Islet of Langerhans (tissue), 1 donor: ENCODE measurements around the gene COMMD1.
"Not testable (repeated sequence)": the region's sequence is repeated elsewhere in the genome, so short reads cannot be mapped to it uniquely, and the experiment has no call there.

Experiments used
- FAIRE-seq: peaks from one replicate; lab custom pipeline; 2011; peaks lifted over from hg19 to GRCh38; lab: Jason Lieb, UNC

COMMD1 gene

GRCh38 chr2:61905372-61906185, at the start of gene COMMD1:
Gene COMMD1 (plus strand): TSS chr2:61905674. CDS start chr2:61905679, 5 bp downstream.
- no peak for FAIRE-seq

- FAIRE-seq, result no peak
Observed at GRCh38 chr2:61857224-61857623, 48.2 kb upstream of the COMMD1 start.

DNA sequence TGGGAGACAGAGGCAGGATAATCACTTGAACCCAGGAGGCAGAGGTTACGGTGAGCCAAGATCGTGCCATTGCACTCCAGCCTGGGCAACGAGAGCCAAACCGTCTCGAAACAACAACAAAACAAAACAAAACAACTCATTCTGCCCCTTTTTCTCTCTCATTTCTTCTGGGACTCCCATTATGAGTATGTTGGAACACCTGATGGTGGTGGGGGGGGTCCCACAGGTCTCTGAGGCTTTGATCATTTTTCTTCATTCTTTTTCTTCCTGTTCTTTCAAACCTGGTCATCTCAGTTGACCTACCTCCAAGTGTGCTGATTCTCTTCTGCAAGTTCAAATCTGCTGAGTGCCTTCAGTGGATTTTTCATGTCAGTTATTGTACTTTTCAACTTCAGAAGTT, 43.4 kb upstream of the COMMD1 start:
- no peak for FAIRE-seq

- not testable (repeated sequence) for FAIRE-seq
Observed at GRCh38 chr2:61866482-61867089, 38.9 kb upstream of the COMMD1 start.

DNA sequence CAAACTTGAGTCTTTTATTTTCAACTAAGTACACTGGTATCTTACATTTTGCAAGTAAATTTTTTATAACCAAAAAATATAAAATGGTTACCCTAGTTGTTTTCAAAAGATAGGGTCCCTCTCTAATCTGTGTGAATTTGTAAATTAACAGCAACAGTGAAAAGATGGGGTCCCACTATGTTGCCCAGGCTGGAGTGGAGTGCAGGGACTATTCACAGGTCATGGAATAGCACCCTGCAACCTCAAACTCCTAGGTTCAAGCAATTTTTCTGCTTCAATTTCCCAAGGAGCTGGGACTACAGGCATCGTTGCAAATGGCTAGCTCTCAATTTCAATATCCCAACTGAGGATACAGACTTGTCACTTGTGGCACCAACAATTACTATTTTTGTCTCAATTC, 29.1 kb upstream of the COMMD1 start:
- FAIRE-seq, result no peak

- no peak for FAIRE-seq
Observed at GRCh38 chr2:61877571-61878245, 27.8 kb upstream of the COMMD1 start.

DNA sequence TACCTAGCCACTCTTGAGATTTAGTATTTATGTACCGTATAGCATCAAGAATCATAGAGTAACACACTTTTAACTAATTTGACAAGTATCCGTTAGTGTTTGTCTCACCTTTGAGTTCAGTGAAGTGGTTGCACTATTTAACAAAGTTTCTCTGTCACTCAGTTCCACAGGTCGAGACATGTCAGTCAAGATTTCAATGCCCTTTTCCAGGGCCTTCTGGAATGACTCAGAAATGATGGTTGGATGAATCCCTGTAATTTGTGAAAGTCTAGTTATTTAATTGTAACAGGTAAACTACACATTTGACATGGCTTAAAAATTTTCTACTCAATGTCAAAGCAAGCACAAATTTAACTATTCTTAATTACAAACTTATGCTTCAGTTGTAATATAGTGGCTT, 26.7 kb upstream of the COMMD1 start:
- FAIRE-seq, result no peak

GRCh38 chr2:61879351-61879750, 26.1 kb upstream of the COMMD1 start:
- not testable (repeated sequence) for FAIRE-seq

- no peak for FAIRE-seq
Observed at GRCh38 chr2:61882850-61883249, 22.6 kb upstream of the COMMD1 start.

GRCh38 chr2:61885896-61886603, 19.4 kb upstream of the COMMD1 start:
- no peak for FAIRE-seq

GRCh38 chr2:61887717-61888266, 17.7 kb upstream of the COMMD1 start:
- no peak for FAIRE-seq

DNA sequence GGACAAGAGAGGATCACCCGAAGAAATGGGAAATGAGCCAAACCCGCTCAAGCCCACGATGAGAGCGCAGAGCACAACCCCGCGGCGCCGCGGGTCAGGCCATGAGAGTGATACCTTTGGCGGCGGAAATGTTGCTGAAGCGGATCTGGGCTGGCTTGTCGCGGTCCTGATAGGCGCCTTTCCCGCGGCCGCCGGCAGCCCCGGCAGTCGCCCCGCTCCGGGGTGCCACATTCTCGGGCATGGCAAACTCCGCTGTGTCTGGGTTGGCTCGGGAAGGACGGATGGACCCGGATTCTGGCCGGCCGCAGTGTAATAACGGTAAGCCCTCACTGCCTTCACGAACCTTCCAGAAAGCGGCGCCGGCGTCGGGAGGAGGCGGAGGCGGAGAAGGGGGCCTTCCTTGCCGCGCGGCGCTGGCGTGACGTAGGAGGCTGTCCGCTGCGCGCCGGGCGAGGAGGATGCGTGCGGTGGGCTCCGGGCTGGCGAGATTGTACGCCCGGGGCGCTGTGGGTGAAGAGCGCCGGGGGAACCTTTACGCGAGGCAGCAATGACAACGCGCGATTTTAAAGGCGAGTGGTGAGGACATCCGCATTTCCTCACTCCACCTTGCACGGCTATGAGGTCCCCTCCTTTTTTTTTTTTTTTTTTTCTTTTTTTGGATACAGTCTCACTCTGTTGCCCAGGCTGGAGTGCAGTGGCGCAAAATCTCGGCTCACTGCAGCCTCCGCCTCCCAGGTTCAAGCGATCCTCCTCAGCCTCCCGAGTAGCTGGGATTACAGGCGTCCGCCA, 17.0 kb upstream of the COMMD1 start, which contains the start of gene CCT4:
Gene CCT4, minus strand, starts transcription at position 390 of the 789 bp plus-strand sequence. Its CDS starts 149 bp downstream, at position 241.
- FAIRE-seq, result no peak

GRCh38 chr2:61898810-61899209, 6.7 kb upstream of the COMMD1 start:
- no peak for FAIRE-seq

DNA sequence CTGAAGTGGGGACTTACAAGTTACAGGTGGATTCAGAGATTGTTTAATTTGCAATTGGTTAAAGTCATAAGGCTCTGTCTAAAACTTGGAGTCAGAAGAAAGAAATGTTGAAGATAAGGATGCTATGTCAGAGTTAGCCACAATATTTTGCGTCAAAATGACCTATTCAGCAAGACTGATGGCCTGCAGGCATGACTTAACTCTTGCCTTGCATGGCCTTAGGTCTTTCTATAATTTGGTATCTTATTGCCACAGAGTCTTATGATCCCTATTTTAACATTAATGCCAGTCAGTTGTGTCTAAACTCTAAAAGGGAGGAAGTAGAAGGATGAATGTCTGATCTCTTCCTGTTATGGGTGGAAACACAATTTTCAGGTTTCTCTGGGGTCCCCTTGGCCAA, 5.2 kb upstream of the COMMD1 start:
- no peak for FAIRE-seq

DNA sequence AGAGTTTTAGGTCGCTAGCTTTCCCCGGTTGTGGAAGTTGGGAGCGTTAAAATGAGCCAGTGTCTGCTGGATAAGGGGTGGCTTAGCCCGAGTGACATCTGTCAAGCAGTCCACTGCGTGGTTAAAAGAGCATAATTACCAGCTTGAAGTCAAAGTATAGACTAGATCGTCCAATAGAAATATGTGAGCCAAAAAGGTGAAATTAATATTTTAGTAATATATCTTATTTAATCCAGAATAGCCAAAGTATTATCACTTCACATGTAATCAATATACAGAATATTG, 654 bp downstream of the COMMD1 start:
- FAIRE-seq, result no peak

GRCh38 chr2:61909116-61909515, 3.6 kb downstream of the COMMD1 start:
- no peak for FAIRE-seq

DNA sequence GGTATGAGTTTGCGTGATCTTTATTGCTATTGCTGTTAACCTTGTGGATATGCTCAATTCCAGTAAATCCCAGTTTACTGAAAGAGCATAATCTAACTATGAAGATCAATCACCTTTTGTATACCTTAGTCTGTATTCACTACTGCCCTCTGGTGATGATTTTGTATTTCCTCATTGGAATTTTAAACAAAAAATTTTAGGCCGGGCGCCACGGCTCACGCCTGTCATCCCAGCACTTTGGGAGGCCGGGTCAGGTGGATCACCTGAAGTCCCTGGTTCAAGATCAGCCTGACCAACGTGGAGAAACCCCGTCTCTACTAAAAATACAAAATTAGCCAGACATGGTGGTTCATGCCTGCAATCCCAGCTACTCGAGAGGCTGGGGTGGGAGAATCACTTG, 5.1 kb downstream of the COMMD1 start:
- no peak for FAIRE-seq

GRCh38 chr2:61911510-61911909, 6.0 kb downstream of the COMMD1 start:
- no peak for FAIRE-seq

DNA sequence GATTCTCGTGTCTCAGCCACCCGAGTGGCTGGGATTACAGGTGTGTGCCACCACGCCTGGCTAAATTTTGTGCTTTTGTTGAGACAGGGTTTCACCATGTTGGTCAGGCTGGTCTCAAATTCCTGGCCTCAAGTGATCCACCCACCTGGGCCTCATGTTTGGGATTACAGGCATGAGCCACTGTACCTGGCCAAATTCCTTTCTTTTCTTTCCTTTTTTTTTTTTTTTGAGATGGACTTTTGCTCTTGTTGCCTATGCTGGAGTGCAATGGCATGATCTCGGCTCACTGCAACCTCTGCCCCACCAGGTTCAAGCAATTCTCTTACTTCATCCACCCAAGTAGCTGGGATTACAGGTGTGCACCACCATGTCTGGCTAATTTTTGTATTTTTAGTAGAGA, 9.3 kb downstream of the COMMD1 start:
- FAIRE-seq, result not testable (repeated sequence)

- FAIRE-seq, result no peak
Observed at GRCh38 chr2:61920548-61920947, 15.1 kb downstream of the COMMD1 start.

DNA sequence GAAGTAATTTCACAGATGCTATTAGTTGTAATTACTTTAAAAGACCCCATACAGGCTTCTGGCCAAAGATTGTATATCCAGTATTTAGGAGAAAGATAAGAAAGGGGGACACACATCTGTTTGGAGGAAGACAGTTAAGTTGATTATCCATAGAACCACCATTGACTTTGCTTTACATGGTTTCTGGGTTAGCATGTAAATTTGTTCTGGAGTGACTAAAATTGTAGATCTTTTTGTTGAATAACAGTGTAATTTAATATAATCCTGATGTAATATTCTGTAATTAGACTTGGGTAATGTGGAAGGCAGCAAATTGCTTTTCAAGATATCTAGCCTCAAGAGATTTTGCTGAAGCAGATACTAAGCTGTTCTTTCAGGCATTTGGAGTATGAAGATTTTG, 17.2 kb downstream of the COMMD1 start:
- FAIRE-seq, result no peak
